Muscle of leg (tissue), 11 donors: ENCODE results near the gene HASPIN. TPM values are rescaled to one million over a fixed set of nuclear protein-coding genes. Genes with fewer than 3 reads are reported as not detected.
"Not testable (repeated sequence)": the region's sequence is repeated elsewhere in the genome, so short reads cannot be mapped to it uniquely, and the experiment has no call there.

Experiments used
- DNase-seq: peaks from one replicate; pipeline ENCODE4 v3.0.0; 2013
- H3K27ac ChIP-seq: one replicate; pipeline ENCODE4 v1.5.1; 2013; ENCODE audit warnings: mild to moderate bottlenecking, low read length, control low read depth
- H3K27me3 ChIP-seq: one replicate; pipeline ENCODE4 v1.6.1; 2013; ENCODE audit warnings: low read length; ENCODE audit not compliant: control insufficient read depth, insufficient read depth
- H3K36me3 ChIP-seq: one replicate; pipeline ENCODE4 v1.6.1; 2013; ENCODE audit warnings: low read length; ENCODE audit not compliant: control insufficient read depth, insufficient read depth
- H3K4me1 ChIP-seq: one replicate; pipeline ENCODE4 v1.6.1; 2013; ENCODE audit warnings: low read length; ENCODE audit not compliant: control insufficient read depth, insufficient read depth
- H3K4me3 ChIP-seq: one replicate; pipeline ENCODE4 v1.5.1; 2013; ENCODE audit warnings: low read length, control low read depth
- H3K9me3 ChIP-seq: replicated peaks from 2 replicates; pipeline ENCODE4 v1.6.1; 2013; ENCODE audit warnings: low read depth, low read length; ENCODE audit not compliant: control insufficient read depth
- WGBS: methylation state at CpG from one replicate; pipeline ENCODE4 v1.1.5; 2013; ENCODE audit warnings: missing lambda C conversion rate; ENCODE audit not compliant: insufficient coverage; 5-methylcytosine and 5-hydroxymethylcytosine counted together
- polyA plus RNA-seq, 8 donors: library from polyadenylated mRNA; unstranded; fragments of 120-200 nt; gene quantifications; one replicate each; pipeline versions ENCODE4 v1.2.1 to v1.2.3, GENCODE V29; 2013; ENCODE audit warnings: inconsistent platforms in 1 of 8, low replicate concordance in 1 of 8; ENCODE audit not compliant: insufficient read length in 8 of 8, insufficient read depth in 1 of 8
- total RNA-seq: library from RNA; stranded (reverse); fragments of 120-200 nt; gene quantifications from one replicate; pipeline ENCODE4 v1.2.4, GENCODE V29; 2013

HASPIN gene
- total and polyA plus RNA-seq, 9 donors: 4.1 to 7.4 (median 5.3) TPM

GRCh38 chr17:3712811-3713463, 10.8 kb upstream of the HASPIN start:
- Histone ChIP-seq H3K27me3 (no peaks in the 10 kb centered on the region), H3K4me3 (no peak overlapping the region), H3K9me3 (no peaks in the 10 kb centered on the region), H3K36me3 (peaks cover 37% of the 10 kb centered on the region), H3K27ac (no peak overlapping the region), H3K4me1 (no peaks in the 10 kb centered on the region)
- WGBS: 92% methylated on average over 2 of the region's 13 CpGs
- no peak for DNase-seq

- DNase-seq: no peak
- Histone ChIP-seq H3K27me3 (no peaks in the 10 kb centered on the region), H3K9me3 (no peaks in the 10 kb centered on the region), H3K27ac (no peak overlapping the region), H3K36me3 (peaks cover 54% of the 10 kb centered on the region), H3K4me3 (no peak overlapping the region), H3K4me1 (no peaks in the 10 kb centered on the region)
- WGBS: 83% methylated on average over 5 of the region's 8 CpGs
These were observed 8.4 kb upstream of the HASPIN start for GRCh38 chr17:3715296-3715695.

DNA sequence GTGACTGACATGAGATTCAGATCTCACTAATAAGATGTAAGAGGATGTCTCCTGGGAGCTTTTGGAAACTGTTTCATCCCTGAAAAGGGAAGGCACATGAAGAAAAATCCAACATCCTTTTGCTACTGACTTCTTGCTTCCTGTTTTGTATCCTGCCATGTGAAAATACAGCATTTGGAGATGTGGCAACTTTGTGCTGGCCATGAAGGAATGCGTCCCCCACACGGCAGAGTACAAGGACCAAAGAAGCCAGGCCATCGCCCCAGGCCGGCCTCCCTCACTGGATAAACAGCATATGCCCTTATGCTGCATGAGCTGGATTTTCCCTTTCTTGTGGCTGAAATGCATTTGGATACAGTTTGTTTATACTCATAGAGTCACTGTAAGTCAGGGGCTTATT, 5.5 kb upstream of the HASPIN start:
- Histone ChIP-seq H3K9me3 (no peaks in the 10 kb centered on the region), H3K4me3 (no peak overlapping the region), H3K4me1 (peaks cover 6% of the 10 kb centered on the region), H3K27me3 (no peaks in the 10 kb centered on the region), H3K27ac (no peak overlapping the region), H3K36me3 (peaks cover 52% of the 10 kb centered on the region)
- DNase-seq: no peak
- WGBS: no CpG with 5 or more reads among the region's 4 CpGs

DNA sequence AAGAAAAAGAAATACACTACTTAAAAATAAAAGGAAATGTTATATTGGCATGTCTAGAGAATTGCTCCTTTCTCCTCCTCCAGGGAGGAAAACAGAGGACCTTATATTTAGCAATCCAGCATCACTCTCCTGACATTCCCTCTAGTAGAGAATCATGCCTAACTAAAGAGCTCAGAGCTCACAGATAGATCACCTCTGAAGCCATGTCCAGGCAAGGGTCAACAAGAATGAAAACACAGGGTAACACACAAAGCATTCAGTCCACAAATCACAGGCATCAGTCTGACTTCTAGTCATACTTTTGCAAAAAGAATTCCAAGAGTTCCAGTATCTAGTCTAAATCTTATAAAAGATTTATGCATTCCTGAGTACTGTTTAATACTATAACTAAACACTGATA, 4.4 kb upstream of the HASPIN start:
- H3K36me3 ChIP-seq: peaks cover 51% of the 10 kb centered on the region
- no peaks in the 10 kb centered on the region for H3K9me3 ChIP-seq
- H3K4me1 ChIP-seq: peaks cover 9% of the 10 kb centered on the region
- no peak for DNase-seq
- H3K27ac ChIP-seq: no peak overlapping the region
- H3K4me3 ChIP-seq: no peak overlapping the region
- no peaks in the 10 kb centered on the region for H3K27me3 ChIP-seq

DNA sequence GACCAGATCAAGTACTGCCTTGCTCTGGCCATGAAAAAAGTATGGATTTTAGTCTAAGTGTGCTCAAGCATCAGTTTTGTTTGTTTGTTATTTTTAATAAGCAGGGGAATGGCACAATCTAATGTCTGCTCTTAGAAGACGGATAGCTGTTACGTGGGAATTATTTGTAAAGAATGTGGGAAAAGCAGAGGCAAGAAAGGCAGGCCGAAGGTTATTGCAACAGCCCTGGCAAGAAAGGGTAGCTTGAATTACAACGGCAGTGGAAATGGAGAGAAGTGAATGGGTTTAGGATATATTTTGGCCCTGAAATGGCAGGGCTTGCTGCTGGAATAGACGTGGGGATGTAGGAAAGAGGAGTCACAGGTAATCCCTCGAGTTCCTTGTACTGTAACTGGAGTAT, 987 bp upstream of the HASPIN start:
- H3K4me1 ChIP-seq: peaks cover 18% of the 10 kb centered on the region
- H3K4me3 ChIP-seq: peak overlapping the region; percentile 97
- DNase-seq: no peak
- H3K27me3 ChIP-seq: no peaks in the 10 kb centered on the region
- H3K36me3 ChIP-seq: peaks cover 36% of the 10 kb centered on the region
- WGBS: 36% methylated on average over 6 of the region's 6 CpGs
- H3K27ac ChIP-seq: peak overlapping the region; percentile 85
- H3K9me3 ChIP-seq: no peaks in the 10 kb centered on the region

DNA sequence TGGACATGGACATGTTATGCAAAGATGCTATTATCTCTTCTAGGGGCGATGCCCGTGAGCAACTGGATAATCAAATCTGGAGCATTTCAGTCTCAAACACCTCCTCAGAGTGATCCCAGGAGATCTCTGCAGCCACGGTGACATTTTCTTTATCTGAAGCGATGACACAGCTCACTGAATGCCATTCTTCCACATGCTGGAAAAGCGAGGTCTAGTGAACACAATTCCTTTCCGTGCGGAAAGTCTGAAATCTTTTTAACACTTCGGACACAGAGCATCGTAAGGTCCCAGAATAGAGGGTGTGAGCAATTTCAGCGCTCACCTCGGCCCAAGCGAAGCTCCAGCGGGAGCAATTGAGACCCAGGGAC, 531 bp upstream of the HASPIN start:
- 3% methylated on average over 12 of the region's 13 CpGs for WGBS
- DNase-seq: no peak
- no peaks in the 10 kb centered on the region for H3K9me3 ChIP-seq
- H3K27me3 ChIP-seq: no peaks in the 10 kb centered on the region
- peaks cover 32% of the 10 kb centered on the region for H3K36me3 ChIP-seq
- peak overlapping the region; percentile 85 for H3K27ac ChIP-seq
- peaks cover 18% of the 10 kb centered on the region for H3K4me1 ChIP-seq
- peak overlapping the region; percentile 97 for H3K4me3 ChIP-seq

GRCh38 chr17:3724378-3725077, 825 bp downstream of the HASPIN start:
- WGBS: 8% methylated on average over 22 of the region's 27 CpGs
- Histone ChIP-seq H3K36me3 (peaks cover 25% of the 10 kb centered on the region), H3K4me3 (peak overlapping the region; percentile 97), H3K27ac (no peak overlapping the region), H3K27me3 (no peaks in the 10 kb centered on the region), H3K9me3 (no peaks in the 10 kb centered on the region), H3K4me1 (peaks cover 18% of the 10 kb centered on the region)
- no peak for DNase-seq

- H3K27me3 ChIP-seq: no peaks in the 10 kb centered on the region
- no peak for DNase-seq
- H3K4me1 ChIP-seq: peaks cover 23% of the 10 kb centered on the region
- no peak overlapping the region for H3K4me3 ChIP-seq
- no peaks in the 10 kb centered on the region for H3K9me3 ChIP-seq
- peaks cover 15% of the 10 kb centered on the region for H3K36me3 ChIP-seq
- 67% methylated on average over 1 of the region's 2 CpGs for WGBS
- no peak overlapping the region for H3K27ac ChIP-seq
These were observed 3.3 kb downstream of the HASPIN start for GRCh38 chr17:3727041-3727440.

GRCh38 chr17:3728099-3728498, 4.4 kb downstream of the HASPIN start:
- Histone ChIP-seq H3K36me3 (peaks cover 15% of the 10 kb centered on the region), H3K4me1 (peaks cover 18% of the 10 kb centered on the region)
- not testable (repeated sequence) for DNase-seq, H3K9me3 ChIP-seq, H3K27ac ChIP-seq, H3K4me3 ChIP-seq, H3K27me3 ChIP-seq
- 93% methylated on average over 3 of the region's 3 CpGs for WGBS

DNA sequence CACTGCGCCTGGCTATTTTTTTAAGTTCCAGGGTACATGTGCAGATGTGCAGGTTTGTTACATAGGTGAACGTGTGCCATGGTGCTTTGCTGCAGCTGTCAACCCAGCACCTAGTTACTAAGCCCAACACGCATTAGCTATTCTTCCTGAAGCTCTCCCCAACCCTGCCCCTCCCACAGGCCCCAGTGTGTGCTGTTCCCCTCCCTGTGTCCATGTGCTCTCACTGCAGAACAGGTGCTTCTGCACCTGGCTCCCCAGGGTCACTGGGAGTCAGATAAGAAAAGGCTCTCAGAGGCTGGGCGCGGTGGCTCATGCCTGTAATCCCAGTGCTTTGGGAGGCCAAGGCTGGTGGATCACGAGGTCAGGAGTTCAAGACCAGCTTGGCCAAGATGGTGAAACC, 6.2 kb downstream of the HASPIN start:
- H3K9me3 ChIP-seq: no peaks in the 10 kb centered on the region
- no peak for DNase-seq
- no peak overlapping the region for H3K27ac ChIP-seq
- H3K27me3 ChIP-seq: no peaks in the 10 kb centered on the region
- no peak overlapping the region for H3K4me3 ChIP-seq
- peaks cover 15% of the 10 kb centered on the region for H3K36me3 ChIP-seq
- peaks cover 13% of the 10 kb centered on the region for H3K4me1 ChIP-seq
- WGBS: 75% methylated on average over 5 of the region's 6 CpGs
